Measurements from ENCODE around the gene FBLN2. TPM values are rescaled to one million over a fixed set of nuclear protein-coding genes. Genes with fewer than 3 reads are reported as not detected.

The FBLN2 gene
- total RNA-seq, 1 experiment from 2014 or later, result 36.7 TPM

- H3K9me3 Mint-ChIP-seq (ENCODE audit: unreplicated experiment), result peaks cover 3% of the 10 kb centered on the region
- H3K36me3 Mint-ChIP-seq (ENCODE audit: insufficient read depth, unreplicated experiment), result peaks cover 6% of the 10 kb centered on the region
- no peak for TF ChIP-seq CTCF (IDR thresholded peaks at IDR 0.05; ENCODE audit: insufficient read depth in 1 of 2, low read depth in 1 of 2, low read length in 1 of 2, severe bottlenecking in 1 of 2, unreplicated experiment in 1 of 2)
- ChIA-PET POLR2A (no interaction called here), CTCF (no interaction called here)
- Histone ChIP-seq H3K9me3 (no peaks in the 10 kb centered on the region), H3K36me3 (ENCODE audit: control insufficient read depth, insufficient read depth, low read length) (no peaks in the 10 kb centered on the region), H3K27me3 (replicated peaks; ENCODE audit: control insufficient read depth, insufficient read depth, low read length) (no peaks in the 10 kb centered on the region), H3K4me3 (ENCODE audit: low read depth, low read length) (no peak overlapping the region), H3K4me1 (peaks cover 16% of the 10 kb centered on the region)
- H3K4me1 Mint-ChIP-seq (ENCODE audit: low read depth, unreplicated experiment), result peaks cover 12% of the 10 kb centered on the region
- H3K27ac Mint-ChIP-seq (ENCODE audit: unreplicated experiment), result no peak overlapping the region
- intact Hi-C loops (cut with micrococcal nuclease; ENCODE audit: unreplicated experiment), result no loop called here
- no TSS peak for BruUV-seq (replicated peaks)
- no peak overlapping the region for H3K4me3 Mint-ChIP-seq (ENCODE audit: unreplicated experiment)
- no peaks in the 10 kb centered on the region for H3K27me3 Mint-ChIP-seq (ENCODE audit: insufficient read depth, unreplicated experiment)
- no peak for DNase-seq
Observed at GRCh38 chr3:13619661-13620230, 70.8 kb downstream of the FBLN2 start.

- H3K9me3 ChIP-seq, result no peaks in the 10 kb centered on the region
- H3K36me3 Mint-ChIP-seq (ENCODE audit: insufficient read depth, unreplicated experiment), result peaks cover 6% of the 10 kb centered on the region
- TF ChIP-seq CTCF (IDR thresholded peaks at IDR 0.05; ENCODE audit: insufficient read depth in 1 of 2, low read depth in 1 of 2, low read length in 1 of 2, severe bottlenecking in 1 of 2, unreplicated experiment in 1 of 2), result no peak
- no TSS peak for BruUV-seq (replicated peaks)
- H3K27me3 Mint-ChIP-seq (ENCODE audit: insufficient read depth, unreplicated experiment), result no peaks in the 10 kb centered on the region
- H3K4me3 Mint-ChIP-seq (ENCODE audit: unreplicated experiment), result no peak overlapping the region
- ChIA-PET POLR2A (no interaction called here), CTCF (no interaction called here)
- H3K4me3 ChIP-seq (ENCODE audit: low read depth, low read length), result no peak overlapping the region
- no peaks in the 10 kb centered on the region for H3K36me3 ChIP-seq (ENCODE audit: control insufficient read depth, insufficient read depth, low read length)
- H3K4me1 Mint-ChIP-seq (ENCODE audit: low read depth, unreplicated experiment), result peaks cover 12% of the 10 kb centered on the region
- intact Hi-C loops (cut with micrococcal nuclease; ENCODE audit: unreplicated experiment), result no loop called here
- DNase-seq, result no peak
- H3K9me3 Mint-ChIP-seq (ENCODE audit: unreplicated experiment), result no peaks in the 10 kb centered on the region
- peaks cover 16% of the 10 kb centered on the region for H3K4me1 ChIP-seq
- no peaks in the 10 kb centered on the region for H3K27me3 ChIP-seq (replicated peaks; ENCODE audit: control insufficient read depth, insufficient read depth, low read length)
- H3K27ac Mint-ChIP-seq (ENCODE audit: unreplicated experiment), result no peak overlapping the region
Observed at GRCh38 chr3:13620281-13620680, 71.4 kb downstream of the FBLN2 start.

- no peak for TF ChIP-seq CTCF (IDR thresholded peaks at IDR 0.05; ENCODE audit: insufficient read depth in 1 of 2, low read depth in 1 of 2, low read length in 1 of 2, severe bottlenecking in 1 of 2, unreplicated experiment in 1 of 2)
- no peak for DNase-seq
- Mint-ChIP-seq H3K4me1 (ENCODE audit: low read depth, unreplicated experiment) (peaks cover 12% of the 10 kb centered on the region), H3K9me3 (ENCODE audit: unreplicated experiment) (no peaks in the 10 kb centered on the region), H3K27ac (ENCODE audit: unreplicated experiment) (no peak overlapping the region), H3K4me3 (ENCODE audit: unreplicated experiment) (no peak overlapping the region), H3K27me3 (ENCODE audit: insufficient read depth, unreplicated experiment) (no peaks in the 10 kb centered on the region), H3K36me3 (ENCODE audit: insufficient read depth, unreplicated experiment) (peaks cover 6% of the 10 kb centered on the region)
- Histone ChIP-seq H3K36me3 (ENCODE audit: control insufficient read depth, insufficient read depth, low read length) (no peaks in the 10 kb centered on the region), H3K4me1 (peaks cover 16% of the 10 kb centered on the region), H3K9me3 (no peaks in the 10 kb centered on the region), H3K27me3 (replicated peaks; ENCODE audit: control insufficient read depth, insufficient read depth, low read length) (no peaks in the 10 kb centered on the region), H3K4me3 (ENCODE audit: low read depth, low read length) (no peak overlapping the region)
- ChIA-PET CTCF (interaction anchor here (1.7 kb wide), 1 partner anchor 34 kb away, joined by 4 read pairs; no protein-coding TSS in a partner anchor), POLR2A (no interaction called here)
- intact Hi-C loops (cut with micrococcal nuclease; ENCODE audit: unreplicated experiment), result no loop called here
- BruUV-seq (replicated peaks), result no TSS peak
Observed at GRCh38 chr3:13620776-13621365, 71.9 kb downstream of the FBLN2 start.
